Nucleus accumbens (tissue), 56 donors: ENCODE measurements around the gene C1S.
A peak's percentile ranks its signal among the peaks of the same experiment; 100 is the strongest.
"Not testable (repeated sequence)": the region's sequence is repeated elsewhere in the genome, so short reads cannot be mapped to it uniquely, and the experiment has no call there.

Experiments used
- DNase-seq, 56 donors: peaks; one replicate each; lab custom pipeline; 2025; lab: John Stamatoyannopoulos, UW

C1S gene

GRCh38 chr12:7060353-7060954 is at the start of gene C1S:
TSS of gene C1S (plus strand) at chr12:7060718. CDS start at chr12:7061913, 1,195 bp downstream.
- DNase-seq = peak in 13 of 56 donors; percentile 2 to 18 (median 7)

GRCh38 chr12:7011398-7011797 is 49.1 kb upstream of the C1S start:
- DNase-seq = not testable (repeated sequence)

DNA sequence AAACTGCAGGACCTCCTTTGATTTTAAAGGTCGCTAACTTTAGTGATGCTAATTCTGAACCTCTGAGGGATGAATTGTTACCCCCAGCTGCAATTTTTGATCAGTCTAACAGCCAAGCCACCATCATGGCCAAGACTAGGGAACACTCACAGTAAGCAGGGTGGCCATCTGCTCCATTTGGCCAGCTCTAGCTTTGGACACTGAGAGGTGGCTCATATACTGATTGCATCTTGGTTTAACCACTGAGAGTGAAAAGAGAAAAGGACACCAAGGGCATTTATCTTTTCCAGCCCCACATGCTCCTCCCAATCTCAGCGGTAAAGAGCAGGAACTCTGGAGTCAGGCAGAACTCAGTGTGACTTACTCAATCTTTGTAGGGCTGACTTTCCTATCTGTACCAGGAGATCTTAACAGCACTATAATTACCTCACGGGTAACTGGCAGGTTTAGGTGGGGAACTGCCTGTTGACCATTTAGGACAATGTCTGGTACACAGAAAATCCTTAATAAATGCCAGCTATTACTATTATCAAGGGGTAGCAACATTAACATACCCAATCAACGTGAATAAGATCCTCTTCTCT is 48.4 kb upstream of the C1S start:
- no peak for DNase-seq

DNA sequence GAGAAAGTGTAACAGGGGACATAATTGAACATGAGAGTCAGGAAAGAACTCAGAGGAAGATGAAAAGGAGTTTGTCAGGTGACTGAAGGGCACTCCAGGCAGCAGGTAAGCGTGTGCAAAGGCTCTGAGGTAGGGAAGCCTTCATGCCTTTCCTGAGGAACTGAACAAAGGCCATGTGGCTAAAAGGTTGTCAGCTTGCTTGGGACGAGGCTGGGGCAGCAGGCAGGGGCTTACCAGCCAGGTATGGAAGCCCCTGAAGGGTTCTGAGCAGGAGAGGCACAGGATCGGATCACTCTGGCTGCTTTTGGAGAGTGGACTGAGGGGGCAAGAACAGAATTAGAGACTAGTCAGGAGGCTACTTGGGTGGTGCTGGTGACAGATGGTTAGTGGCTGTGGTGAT is 47.4 kb upstream of the C1S start:
- no peak for DNase-seq

DNA sequence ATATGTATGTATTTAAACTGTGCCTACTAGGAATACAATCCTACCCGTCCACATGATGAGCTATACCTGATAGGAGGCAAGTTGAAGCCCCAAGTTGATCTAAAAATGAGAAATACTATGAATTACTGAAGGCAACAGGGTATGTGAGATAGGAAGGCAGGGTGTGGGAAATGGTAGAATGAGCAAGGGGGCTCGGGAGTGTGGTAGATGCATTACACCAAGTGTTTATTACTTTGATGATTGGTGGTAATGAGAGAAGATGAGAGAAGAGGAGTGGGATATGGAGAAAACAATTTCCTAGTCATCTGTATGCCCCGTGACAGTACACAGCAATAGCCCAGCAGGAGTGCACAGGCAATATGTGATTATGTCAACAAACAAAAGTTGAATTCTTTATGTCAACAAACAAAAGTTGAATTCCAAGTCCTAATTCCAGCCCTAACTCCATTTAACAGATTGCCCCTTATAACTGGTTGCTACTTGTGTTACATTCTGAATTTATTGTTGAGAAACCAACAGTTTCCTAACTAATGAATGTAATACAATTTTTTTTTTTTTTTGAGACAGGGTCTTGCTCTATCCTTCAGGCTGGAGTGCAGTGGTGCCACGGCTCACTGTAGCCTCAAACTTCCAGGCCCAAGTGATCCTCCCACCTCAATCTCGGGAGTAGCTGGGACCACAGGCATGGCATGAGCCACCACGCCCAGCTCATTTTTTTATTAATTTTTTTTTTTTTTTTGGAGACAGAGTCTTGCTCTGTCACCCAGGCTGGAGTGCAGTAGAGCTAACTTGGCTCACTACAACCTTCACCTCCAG is 44.8 kb upstream of the C1S start:
- no peak for DNase-seq

GRCh38 chr12:7016958-7017571 is 43.5 kb upstream of the C1S start:
- no peak for DNase-seq

DNA sequence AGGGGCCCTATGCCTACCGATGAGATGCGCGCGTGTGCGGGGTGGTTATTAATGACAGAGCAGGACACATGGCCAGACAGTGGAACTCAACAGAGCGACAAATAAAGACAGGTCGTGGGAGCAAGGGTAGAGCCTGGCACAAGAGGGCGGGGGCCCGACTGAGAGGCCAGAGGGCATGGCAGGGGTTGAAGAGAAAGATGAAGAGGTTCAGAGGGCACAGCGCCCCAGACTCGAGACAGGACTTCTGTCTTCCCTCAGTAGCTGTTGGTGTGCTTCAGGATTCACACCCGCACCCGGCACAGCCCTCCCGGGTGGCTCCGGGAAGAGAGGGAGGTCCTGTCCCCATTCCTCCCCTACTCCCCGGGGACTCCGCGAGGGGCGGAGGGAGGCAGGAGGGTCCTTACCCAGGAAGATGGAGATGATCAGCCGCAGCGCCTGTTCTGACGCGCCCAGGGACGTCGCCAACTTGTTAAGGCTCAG is 42.6 kb upstream of the C1S start:
- peak in 9 of 56 donors; percentile 32 to 70 (median 53) for DNase-seq

GRCh38 chr12:7018350-7019042 is 42.0 kb upstream of the C1S start, which contains the start of gene LPCAT3:
TSS of gene LPCAT3 (minus strand) at chr12:7018476. CDS start at chr12:7018424, 52 bp downstream.
- peak; percentile 64 to 99 (median 96) for DNase-seq

DNA sequence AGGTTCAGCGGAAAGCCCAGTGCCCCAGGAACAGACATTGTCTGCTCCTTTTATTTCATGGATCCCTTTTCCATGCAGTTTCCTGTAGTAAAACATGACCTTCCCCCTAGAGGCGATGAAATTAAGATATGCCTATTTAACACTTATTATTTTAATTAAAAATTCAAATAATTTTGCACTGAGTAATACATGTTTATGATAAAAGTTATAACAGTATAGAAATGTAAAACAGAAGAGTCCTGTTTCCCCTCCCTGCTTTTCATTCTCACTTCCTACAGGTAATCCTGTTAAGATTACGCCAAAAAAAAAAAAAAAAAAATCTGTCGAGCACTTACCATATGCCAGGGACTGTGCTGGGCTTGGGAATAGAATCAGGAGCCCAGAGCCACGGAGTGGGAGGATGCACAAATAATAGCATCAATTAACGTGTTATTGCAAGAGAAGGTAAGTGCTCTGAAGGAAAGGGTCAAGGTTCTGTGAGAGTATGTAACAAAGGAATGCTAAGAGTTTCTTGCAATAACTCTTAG is 41.4 kb upstream of the C1S start:
- DNase-seq = no peak

GRCh38 chr12:7021956-7022355 is 38.6 kb upstream of the C1S start:
- DNase-seq = no peak

GRCh38 chr12:7023114-7023513 is 37.4 kb upstream of the C1S start:
- no peak for DNase-seq

DNA sequence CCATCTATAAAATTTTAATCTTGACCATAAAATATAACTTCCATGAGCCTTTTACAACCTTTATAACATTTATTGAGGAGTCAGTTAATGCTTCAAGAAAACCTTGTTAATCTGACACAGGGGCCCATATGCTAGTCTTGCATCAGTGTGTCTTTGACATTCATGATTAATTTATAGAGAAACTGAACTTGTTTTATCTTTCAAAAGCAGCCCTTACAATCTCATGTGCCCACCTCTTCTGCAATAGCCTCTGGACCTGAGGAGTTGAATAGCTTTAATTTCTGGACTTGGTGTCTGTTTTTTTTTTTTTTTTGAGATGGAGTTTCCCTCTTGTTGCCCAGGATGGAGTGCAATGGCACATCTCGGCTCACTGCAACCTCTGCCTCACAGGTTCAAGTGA is 33.7 kb upstream of the C1S start:
- no peak for DNase-seq

- DNase-seq = no peak
Observed at GRCh38 chr12:7031306-7031705, 29.2 kb upstream of the C1S start.

GRCh38 chr12:7032990-7033389 is 27.5 kb upstream of the C1S start:
- DNase-seq = no peak

DNA sequence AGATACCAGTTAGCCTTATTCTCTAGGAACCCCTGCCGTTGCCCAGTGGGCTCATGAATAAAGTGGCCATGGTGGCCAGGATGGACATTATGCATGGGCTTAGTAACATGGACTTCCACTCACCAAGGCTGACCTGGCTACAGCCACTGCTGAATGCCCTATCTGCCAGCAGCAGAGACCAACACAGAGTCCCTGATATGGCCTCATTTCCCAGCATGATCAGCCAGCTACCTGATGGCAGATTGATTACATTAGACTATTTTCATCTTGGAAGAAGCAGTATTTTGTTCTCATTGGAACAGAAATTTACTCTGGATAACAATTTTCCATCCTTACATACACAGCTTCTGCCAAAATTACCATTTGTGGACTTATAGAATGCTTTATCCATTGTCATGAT is 26.1 kb upstream of the C1S start:
- no peak for DNase-seq

- no peak for DNase-seq
Observed at GRCh38 chr12:7035463-7035862, 25.1 kb upstream of the C1S start.

GRCh38 chr12:7037411-7037810 is 23.1 kb upstream of the C1S start:
- not testable (repeated sequence) for DNase-seq

DNA sequence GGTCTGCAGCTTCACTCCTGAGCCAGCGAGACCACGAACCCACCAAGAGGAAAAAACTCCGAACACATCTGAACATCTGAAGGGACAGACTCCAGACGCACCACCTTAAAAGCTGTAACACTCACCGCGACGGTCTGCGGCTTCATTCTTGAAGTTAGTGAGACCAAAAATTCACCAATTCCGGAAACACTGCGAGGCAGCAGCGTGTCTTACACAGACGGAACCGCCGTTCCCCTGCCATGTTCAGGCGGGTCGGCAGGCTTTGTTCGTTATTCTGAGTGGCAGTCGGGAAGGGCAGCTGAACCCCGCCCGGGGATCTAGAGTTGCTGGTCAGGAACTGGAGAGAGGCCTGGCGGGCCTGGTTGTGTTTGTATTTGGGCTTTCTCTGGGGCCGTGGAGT is 21.9 kb upstream of the C1S start:
- no peak for DNase-seq

DNA sequence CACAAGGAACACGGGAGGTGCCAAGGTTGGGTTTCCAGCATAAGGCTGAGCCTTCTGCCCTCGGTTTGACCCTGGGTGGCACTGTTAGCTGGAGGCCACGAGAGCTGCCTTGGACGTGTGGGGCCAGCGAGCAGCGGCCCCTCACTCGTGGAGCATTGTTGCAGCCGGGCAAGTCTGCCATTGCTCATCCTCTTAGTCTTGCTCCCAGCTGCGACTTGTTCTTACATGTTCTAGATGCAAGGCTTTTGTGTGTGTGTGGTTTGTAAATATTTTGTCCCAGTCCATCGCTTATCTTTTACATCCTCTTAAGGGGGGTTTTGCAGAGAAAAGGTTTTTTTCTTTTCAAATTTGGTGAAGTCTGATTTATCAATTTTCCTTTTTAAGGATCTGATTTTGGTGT is 21.1 kb upstream of the C1S start:
- DNase-seq = no peak

DNA sequence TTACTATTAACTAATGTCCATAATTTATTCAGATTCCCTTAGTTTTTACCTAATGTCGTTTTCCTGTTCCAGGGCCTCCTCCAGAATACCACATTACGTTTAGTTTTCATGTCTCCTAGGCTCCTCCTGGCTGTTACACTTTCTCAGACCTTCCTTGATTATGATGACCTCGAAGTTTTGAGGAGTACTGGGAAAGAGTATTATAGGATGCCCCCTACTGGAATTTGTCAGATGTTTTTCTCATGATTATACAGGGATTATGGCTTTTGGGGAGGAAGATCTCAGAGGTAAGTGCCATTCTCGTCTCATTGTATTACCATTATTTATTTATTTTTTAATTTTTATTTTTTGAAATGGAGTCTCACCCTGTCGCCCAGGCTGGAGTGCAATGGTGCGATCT is 17.7 kb upstream of the C1S start:
- no peak for DNase-seq
